ENCODE data around the gene RLBP1. TPM values are rescaled to one million over a fixed set of nuclear protein-coding genes. Genes with fewer than 3 reads are reported as not detected.

Gene RLBP1
- total and polyA plus RNA-seq, 10 of the 15 experiments (the other 5 are each of a cell fraction or from before 2014, with no cell fraction given), result 0.06 TPM; not detected in 9

- TF ChIP-seq BCLAF1 (IDR thresholded peaks at IDR 0.05), result no peak
- no peak for TF ChIP-seq JUNB (IDR thresholded peaks at IDR 0.05)
- no peak for TF ChIP-seq ATF7 (IDR thresholded peaks at IDR 0.05; ENCODE audit: low read depth)
- TF ChIP-seq BHLHE40 (IDR thresholded peaks at IDR 0.05; ENCODE audit: borderline replicate concordance in 1 of 2, low read depth in 2 of 2, low read length in 1 of 2), result no peak
- TF ChIP-seq YBX1 (IDR thresholded peaks at IDR 0.05), result no peak
- TF ChIP-seq EGR1 (IDR thresholded peaks at IDR 0.05; ENCODE audit: borderline replicate concordance in 1 of 2, low read depth in 2 of 2, low read length in 2 of 2), result no peak
- TF ChIP-seq NR2C2 (IDR thresholded peaks at IDR 0.05; ENCODE audit: borderline replicate concordance, control insufficient read depth, insufficient read length, low read depth), result no peak
- TF ChIP-seq CEBPB (IDR thresholded peaks at IDR 0.05; ENCODE audit: borderline replicate concordance in 1 of 2, low read depth in 2 of 2, low read length in 2 of 2), result no peak
These were observed 46.9 kb downstream of the RLBP1 start (continued) for GRCh38 chr15:89174476-89174875.

- Histone ChIP-seq H3K9me3 (replicated peaks; ENCODE audit: control insufficient read depth, insufficient read depth, low read length) (no peaks in the 10 kb centered on the region), H3K4me1 (ENCODE audit: control insufficient read depth, insufficient read depth, low read length) (peaks cover 6% of the 10 kb centered on the region), H3K4me2 (ENCODE audit: control insufficient read depth, insufficient read depth) (no peak overlapping the region), H3K9ac (ENCODE audit: control insufficient read depth, insufficient read depth, low read length) (no peak overlapping the region), H3K27me3 (replicated peaks in 1 of 2; ENCODE audit: control insufficient read depth in 2 of 2, insufficient read depth in 2 of 2, low read length in 1 of 2) (no peaks in the 10 kb centered on the region), H3K4me3 (no peak overlapping the region), H2AFZ (ENCODE audit: control insufficient read depth, low read depth, low read length) (no peak overlapping the region), H3K36me3 (ENCODE audit: control insufficient read depth in 2 of 2, insufficient read depth in 2 of 2, low read length in 1 of 2) (peaks cover 1 to 10% of the 10 kb centered on the region in 2 experiments), H3K79me2 (ENCODE audit: control insufficient read depth, insufficient read depth, low read length) (no peaks in the 10 kb centered on the region), H3K27ac (ENCODE audit: control insufficient read depth, insufficient read depth) (no peak overlapping the region), H4K20me1 (ENCODE audit: control insufficient read depth, insufficient read depth) (no peaks in the 10 kb centered on the region)
- ChIA-PET POLR2A (interaction anchor here (1.8 kb wide), 1 partner anchor 85 kb away, joined by 5 read pairs; the partner anchor contains the start of gene ABHD2), RAD21 (ENCODE audit: unreplicated experiment) (interaction anchor here (0.8 to 6.9 kb wide), 4 partner anchors 27 to 114 kb away, joined by 3 to 62 read pairs (median 4); no protein-coding TSS in a partner anchor), CTCF (interaction anchor here (1.1 to 11.1 kb wide), 12 partner anchors 9 to 268 kb away, joined by 3 to 339 read pairs (median 8); partner anchors contain the start of gene ABHD2), SMC1A (ENCODE audit: uncharacterized antibody, unreplicated experiment) (interaction anchor here (1.2 to 4.9 kb wide), 4 partner anchors 43 to 268 kb away, joined by 4 to 61 read pairs (median 14); no protein-coding TSS in a partner anchor)
- DNase-seq (ENCODE audit: low read depth, low spot score) (no peak), ATAC-seq (no peak), FAIRE-seq (no peak)
- WGBS (ENCODE audit: insufficient coverage, insufficient replicate concordance, low lambda C conversion rate, missing lambda C conversion rate), result 74% methylated on average over 2 of the region's 2 CpGs
- intact Hi-C loops (cut with micrococcal nuclease; ENCODE audit: unreplicated experiment) (no loop called here), in situ Hi-C loops (cut with MboI) (no loop called here)
- BruUV-seq (replicated peaks), result no TSS peak
- no peak for TF ChIP-seq ZBTB11 (CRISPR knock-in tag; IDR thresholded peaks at IDR 0.05)
- no peak for TF ChIP-seq MTA3 (IDR thresholded peaks at IDR 0.05; ENCODE audit: borderline replicate concordance, low read length)
- TF ChIP-seq TBL1XR1 (IDR thresholded peaks at IDR 0.05; ENCODE audit: low read depth, low read length), result no peak
- TF ChIP-seq MYB (IDR thresholded peaks at IDR 0.05; ENCODE audit: borderline replicate concordance, low read depth, low read length), result no peak
- TF ChIP-seq ATF7 (IDR thresholded peaks at IDR 0.05; ENCODE audit: low read depth), result no peak
- TF ChIP-seq HDAC2 (IDR thresholded peaks at IDR 0.05), result no peak
- TF ChIP-seq BCL11A (IDR thresholded peaks at IDR 0.05; ENCODE audit: low read depth, low read length), result no peak
- TF ChIP-seq POLR2AphosphoS2 (IDR thresholded peaks at IDR 0.05; ENCODE audit: low read depth, low read length), result no peak
- no peak for TF ChIP-seq ESRRA (IDR thresholded peaks at IDR 0.05; ENCODE audit: low read length)
- TF ChIP-seq RUNX3 (IDR thresholded peaks at IDR 0.05; ENCODE audit: low read length), result no peak
These were observed 48.5 kb downstream of the RLBP1 start for GRCh38 chr15:89172921-89173320.
